NT2/D1 (cell line): ENCODE measurements around the gene RPGRIP1L.

ENCODE experiments used
- SUZ12 ChIP-seq: IDR thresholded peaks from 2 replicates; pipeline ENCODE4 v1.6.1; 2011; ENCODE audit not compliant: insufficient read length, insufficient read depth; ENCODE audit errors: extremely low read depth
- YY1 ChIP-seq: IDR thresholded peaks from 2 replicates; pipeline ENCODE4 v1.6.1; 2011; ENCODE audit not compliant: insufficient read length, insufficient read depth
- ZNF274 ChIP-seq: IDR thresholded peaks from 2 replicates; pipeline ENCODE4 v1.6.1; 2011; ENCODE audit warnings: mild to moderate bottlenecking, low read depth, low read length

- no peak for TF ChIP-seq ZNF274
- TF ChIP-seq YY1 = no peak
- TF ChIP-seq SUZ12 = no peak
These were observed 33.9 kb upstream of the RPGRIP1L start for GRCh38 chr16:53737552-53737951.
